Thyroid gland (tissue), 4 donors: ENCODE data around the gene CEMIP2. TPM values are rescaled to one million over a fixed set of nuclear protein-coding genes. Genes with fewer than 3 reads are reported as not detected.
A peak's percentile ranks its signal among the peaks of the same experiment; 100 is the strongest.

Experiments used
- DNase-seq, 2 donors: peaks; one replicate each; pipeline ENCODE4 v3.0.0-alpha.2; 2019
- H3K27ac ChIP-seq, 3 donors: fragments of 200-600 bp; sonication (generic); 1 replicate in 2 of 3; 2 replicates in 1 of 3; pipeline ENCODE4 v1.5.1; 2016 to 2019; ENCODE audit warnings: mild to moderate bottlenecking in 1 of 3, moderate library complexity in 1 of 3
- H3K27me3 ChIP-seq: fragments of 200-600 bp; sonication (generic); one replicate; pipeline ENCODE4 v1.5.1; 2019
- H3K36me3 ChIP-seq, 2 donors: fragments of 200-600 bp; sonication (generic); one replicate each; pipeline ENCODE4 v1.5.1; 2016 to 2019
- H3K4me1 ChIP-seq, 2 donors: fragments of 200-600 bp; sonication (generic); one replicate each; pipeline ENCODE4 v1.5.1; 2017 to 2019
- H3K4me3 ChIP-seq, 3 donors: fragments of 200-600 bp; sonication (generic); replicated peaks in 1 of 3; 1 replicate in 2 of 3; 2 replicates in 1 of 3; pipeline ENCODE4 v1.5.1; 2016; ENCODE audit warnings: mild to moderate bottlenecking in 1 of 3
- H3K9me3 ChIP-seq: fragments of 200-600 bp; sonication (generic); one replicate; pipeline ENCODE4 v1.5.1; 2017
- CTCF ChIP-seq, 6 experiments: fragments of 200-600 bp in 3 of 6; fragments of 450-650 bp in 3 of 6; sonication (generic) in 3 of 6; IDR thresholded peaks; one replicate each; pipeline ENCODE4 v1.5.1; 2016 to 2019; ENCODE audit warnings: antibody characterized with exemption in 6 of 6, mild to moderate bottlenecking in 2 of 6, inconsistent platforms in 1 of 6, moderate library complexity in 1 of 6
- POLR2A ChIP-seq, 2 donors: fragments of 450-650 bp; IDR thresholded peaks; one replicate each; pipeline ENCODE4 v1.6.1; 2017; ENCODE audit warnings: antibody characterized with exemption in 2 of 2, mild to moderate bottlenecking in 2 of 2, moderate library complexity in 1 of 2
- WGBS, 2 donors: methylation state at CpG; one replicate each; pipeline ENCODE4 v1.1.5; 2017; 5-methylcytosine and 5-hydroxymethylcytosine counted together
- intact Hi-C: fragments of 100-400 bp; cut with DNase I; formaldehyde crosslinking; loops from one replicate; pipeline ENCODE4 v1.15.1; 2023
- total RNA-seq, 4 donors: library from RNA; depleted of rRNA; stranded (reverse); fragments of >200 nt; gene quantifications; one replicate each; pipeline ENCODE4 v1.2.3, GENCODE V29; 2016

Gene CEMIP2
- total RNA-seq, 4 donors from 2014 or later = 29.6 to 111 (median 34.0) TPM

- Histone ChIP-seq H3K27me3 (no peaks in the 10 kb centered on the region), H3K36me3 (no peaks in the 10 kb centered on the region), H3K4me3 (no peak overlapping the region), H3K27ac (no peak overlapping the region), H3K4me1 (no peaks in the 10 kb centered on the region), H3K9me3 (no peaks in the 10 kb centered on the region)
- 48% methylated on average over 9 of the region's 9 CpGs for WGBS, 2 donors
- DNase-seq = peak in 1 of 2 donors; percentile 27
- TF ChIP-seq POLR2A (IDR thresholded peaks at IDR 0.05) (no peak), CTCF (IDR thresholded peaks at IDR 0.05) (no peak)
- intact Hi-C loops = no loop called here
Measured at GRCh38 chr9:71783120-71783523, 14.8 kb upstream of the CEMIP2 start.

GRCh38 chr9:71781391-71781790 lies 13.1 kb upstream of the CEMIP2 start:
- intact Hi-C loops = no loop called here
- Histone ChIP-seq H3K27ac (no peak overlapping the region), H3K36me3 (no peaks in the 10 kb centered on the region)

GRCh38 chr9:71780953-71781352 lies 12.6 kb upstream of the CEMIP2 start:
- TF ChIP-seq CTCF (IDR thresholded peaks at IDR 0.05) (no peak), POLR2A (IDR thresholded peaks at IDR 0.05) (no peak)
- H3K4me1 ChIP-seq = no peaks in the 10 kb centered on the region
- H3K4me3 ChIP-seq = no peak overlapping the region
- no peaks in the 10 kb centered on the region for H3K9me3 ChIP-seq
- 89 to 92% methylated on average over 3 of the region's 3 CpGs for WGBS, 2 donors
- DNase-seq = no peak
- intact Hi-C loops = no loop called here
- H3K27me3 ChIP-seq = no peaks in the 10 kb centered on the region
- no peaks in the 10 kb centered on the region for H3K36me3 ChIP-seq
- no peak overlapping the region for H3K27ac ChIP-seq

More at GRCh38 chr9:71781391-71781790, 13.1 kb upstream of the CEMIP2 start:
- DNase-seq = no peak
- Histone ChIP-seq H3K9me3 (no peaks in the 10 kb centered on the region), H3K27me3 (no peaks in the 10 kb centered on the region), H3K4me3 (no peak overlapping the region), H3K4me1 (no peaks in the 10 kb centered on the region)
- TF ChIP-seq CTCF (IDR thresholded peaks at IDR 0.05) (no peak), POLR2A (IDR thresholded peaks at IDR 0.05) (no peak)

GRCh38 chr9:71778085-71778484 lies 9.8 kb upstream of the CEMIP2 start:
- no peak for TF ChIP-seq POLR2A (IDR thresholded peaks at IDR 0.05)
- TF ChIP-seq CTCF (IDR thresholded peaks at IDR 0.05) = no peak

GRCh38 chr9:71774920-71775319 lies 6.6 kb upstream of the CEMIP2 start:
- H3K9me3 ChIP-seq = no peaks in the 10 kb centered on the region
- 79 to 82% methylated on average over 3 of the region's 3 CpGs for WGBS, 2 donors
- no peak for TF ChIP-seq CTCF (IDR thresholded peaks at IDR 0.05)
- no peak for TF ChIP-seq POLR2A (IDR thresholded peaks at IDR 0.05)
- no peaks in the 10 kb centered on the region for H3K27me3 ChIP-seq
- peaks cover 1 to 2% of the 10 kb centered on the region in 2 donors for H3K4me1 ChIP-seq
- intact Hi-C loops = loop anchor here (10.0 kb wide), 1 partner anchor 60 kb away; no protein-coding TSS in a partner anchor
- H3K4me3 ChIP-seq = no peak overlapping the region
- DNase-seq = no peak
- H3K36me3 ChIP-seq = no peaks in the 10 kb centered on the region
- H3K27ac ChIP-seq = no peak overlapping the region

More at GRCh38 chr9:71778085-71778484, 9.8 kb upstream of the CEMIP2 start:
- H3K4me1 ChIP-seq = no peaks in the 10 kb centered on the region
- 69 to 71% methylated on average over 5 of the region's 5 CpGs for WGBS, 2 donors
- no peak overlapping the region for H3K4me3 ChIP-seq
- H3K9me3 ChIP-seq = no peaks in the 10 kb centered on the region
- intact Hi-C loops = loop anchor here (10.0 kb wide), 1 partner anchor 63 kb away; no protein-coding TSS in a partner anchor
- no peaks in the 10 kb centered on the region for H3K36me3 ChIP-seq
- H3K27ac ChIP-seq = no peak overlapping the region
- no peaks in the 10 kb centered on the region for H3K27me3 ChIP-seq
- no peak for DNase-seq
